K562 (cell line): ENCODE data around the gene VRK1. TPM values are rescaled to one million over a fixed set of nuclear protein-coding genes. Genes with fewer than 3 reads are reported as not detected.

ENCODE experiments used
- ATAC-seq: fragments of 200-7000 bp; cut with Tn5 transposase; 3 replicates; pipeline ENCODE4 v1.9.1; 2020; ENCODE audit warnings: moderate library complexity
- BruUV-seq: library from RNA; stranded (reverse); fragments of 400-500 nt; replicated peaks from 2 replicates; lab custom pipeline; 2021; lab: Mats Ljungman, UMichigan
- CTCF ChIA-PET: fragments of 300-600 bp; formaldehyde crosslinking; extraction: SDS; loops from one replicate; lab custom pipeline; 2021; ENCODE audit warnings: low intra/inter-chr PET ratio; lab: Yijun Ruan, JAX
- POLR2A ChIA-PET: fragments of 300-600, 350-650 bp; sonication (Branson Sonifier 250); formaldehyde crosslinking; extraction: SDS; loops from one replicate; lab custom pipeline; 2021; ENCODE audit warnings: antibody characterized with exemption, inconsistent platforms; lab: Yijun Ruan, JAX
- DNase-seq, 4 experiments: peaks; one replicate each; pipeline versions ENCODE4 v3.0.0 to v3.0.0-alpha.2; 2011 to 2018; ENCODE audit warnings: low spot score in 3 of 4, mixed read lengths in 3 of 4; ENCODE audit errors: extremely low read depth in 1 of 4
- FAIRE-seq: peaks from 2 replicates; lab custom pipeline; 2011; peaks lifted over from hg19 to GRCh38; lab: Jason Lieb, UNC
- H2AFZ ChIP-seq: 2 replicates; pipeline ENCODE4 v1.6.0; 2011; ENCODE audit warnings: low read depth, low read length, control low read depth, inconsistent platforms
- H3K27ac ChIP-seq: fragments of 200-600 bp; 3 replicates; pipeline ENCODE4 v1.8.0; 2011; ENCODE audit warnings: low read depth, mild to moderate bottlenecking, control low read depth, inconsistent platforms, low read length, moderate library complexity, mixed read lengths; ENCODE audit errors: extremely low read depth
- H3K27me3 ChIP-seq, 2 experiments: fragments of 300-600 bp in 1 of 2; 2 replicates in 1 of 2; 3 replicates in 1 of 2; pipeline versions ENCODE4 v1.6.0 to v1.8.0; 2011; ENCODE audit warnings: inconsistent platforms in 2 of 2, low read length in 2 of 2, mild to moderate bottlenecking in 1 of 2, mixed read lengths in 1 of 2, moderate library complexity in 1 of 2; ENCODE audit not compliant: control insufficient read depth in 2 of 2, insufficient read depth in 2 of 2
- H3K36me3 ChIP-seq: fragments of 300-600 bp; 3 replicates; pipeline ENCODE4 v1.8.0; 2011; ENCODE audit warnings: mild to moderate bottlenecking, low read length, inconsistent platforms; ENCODE audit not compliant: control insufficient read depth, insufficient read depth
- H3K4me1 ChIP-seq, 2 experiments: fragments of 200-600 bp in 1 of 2; replicated peaks in 1 of 2; 2 replicates in 1 of 2; 3 replicates in 1 of 2; pipeline versions ENCODE4 v1.5.1 to v1.8.0; 2011; ENCODE audit warnings: inconsistent platforms in 2 of 2, low read length in 2 of 2, mild to moderate bottlenecking in 1 of 2, mixed read lengths in 1 of 2, moderate library complexity in 1 of 2; ENCODE audit not compliant: control insufficient read depth in 2 of 2, insufficient read depth in 2 of 2
- H3K4me2 ChIP-seq: 2 replicates; pipeline ENCODE4 v1.6.1; 2011; ENCODE audit warnings: low read length, control low read depth, inconsistent platforms, mixed read lengths; ENCODE audit not compliant: insufficient read depth
- H3K4me3 ChIP-seq: fragments of 200-600 bp; sonication (generic), shearing (Covaris generic); 2 replicates; pipeline ENCODE4 v1.5.1; 2016; ENCODE audit warnings: control low read depth, inconsistent platforms
- H3K79me2 ChIP-seq: fragments of 200-600 bp; 3 replicates; pipeline ENCODE4 v1.8.0; 2011; ENCODE audit warnings: low read length, inconsistent platforms; ENCODE audit not compliant: control insufficient read depth, insufficient read depth
- H3K9ac ChIP-seq, 2 experiments: 2 replicates each; pipeline versions ENCODE4 v1.6.0 to v1.6.1; 2011; ENCODE audit warnings: low read depth in 2 of 2, low read length in 2 of 2, control low read depth in 1 of 2, inconsistent platforms in 1 of 2, mild to moderate bottlenecking in 1 of 2, mixed read lengths in 1 of 2; ENCODE audit not compliant: insufficient read depth in 1 of 2
- H3K9me1 ChIP-seq: one replicate; pipeline ENCODE4 v1.6.0; 2011; ENCODE audit warnings: inconsistent platforms, mild to moderate bottlenecking, low read length, moderate library complexity; ENCODE audit not compliant: control insufficient read depth, insufficient read depth
- H3K9me3 ChIP-seq: replicated peaks from 2 replicates; pipeline ENCODE4 v1.5.1; 2011; ENCODE audit warnings: low read depth, low read length, inconsistent platforms; ENCODE audit not compliant: control insufficient read depth, insufficient read depth
- H4K20me1 ChIP-seq: replicated peaks from 2 replicates; pipeline ENCODE4 v1.6.1; 2011; ENCODE audit warnings: low read length, inconsistent platforms, mixed read lengths; ENCODE audit not compliant: control insufficient read depth, insufficient read depth
- BRD9 ChIP-seq: fragments of 450-650 bp; IDR thresholded peaks from 2 replicates; pipeline ENCODE4 v1.6.1; 2018; ENCODE audit warnings: low read depth; ENCODE audit not compliant: partially characterized antibody
- CREB3L1 ChIP-seq: fragments of 450-650 bp; IDR thresholded peaks from 2 replicates; pipeline ENCODE4 v1.6.1; 2014; ENCODE audit warnings: low read depth, mild to moderate bottlenecking, moderate library complexity, borderline replicate concordance
- DPF2 ChIP-seq: fragments of 450-650 bp; IDR thresholded peaks from 2 replicates; pipeline ENCODE4 v1.6.1; 2016
- FOXP1 ChIP-seq: sonication (generic); formaldehyde crosslinking; IDR thresholded peaks from 2 replicates; pipeline ENCODE4 v1.8.0; 2022; ENCODE audit warnings: mild to moderate bottlenecking, missing genetic modification reagents
- KDM5B ChIP-seq: fragments of 200-600 bp; sonication (generic); IDR thresholded peaks from 2 replicates; pipeline ENCODE4 v1.6.1; 2012; ENCODE audit warnings: low read depth, mild to moderate bottlenecking, moderate library complexity, low read length, control low read depth, inconsistent platforms; ENCODE audit not compliant: insufficient replicate concordance
- L3MBTL2 ChIP-seq: fragments of 450-650 bp; IDR thresholded peaks from 2 replicates; pipeline ENCODE4 v1.6.1; 2016; ENCODE audit warnings: mild to moderate bottlenecking, moderate library complexity
- POLR2A ChIP-seq: fragments of 450-650 bp; conservative IDR thresholded peaks from 2 replicates; pipeline ENCODE4 v1.6.1; 2016
- ZHX1 ChIP-seq: fragments of 150-350 bp; conservative IDR thresholded peaks from 2 replicates; pipeline ENCODE4 v1.6.1; 2014; ENCODE audit warnings: low read length
- WGBS: fragments of 100-300 bp; shearing (Covaris generic); methylation state at CpG from one replicate; pipeline ENCODE4 v1.1.6; 2016; ENCODE audit warnings: low coverage, mixed read lengths; ENCODE audit not compliant: insufficient coverage; ENCODE audit errors: missing lambda C conversion rate; 5-methylcytosine and 5-hydroxymethylcytosine counted together
- in situ Hi-C: fragments of 300-500 bp; cut with MboI; formaldehyde crosslinking; loops from 4 replicates; pipeline ENCODE4 v1.15.0; 2018; ENCODE audit warnings: inconsistent platforms, mixed read lengths
- intact Hi-C: fragments of 100-400 bp; cut with micrococcal nuclease; formaldehyde crosslinking; loops from 2 replicates; pipeline ENCODE4 v1.14.2; 2022
- polyA plus RNA-seq, 8 experiments: library from polyadenylated mRNA; depleted of rRNA in 4 of 8; stranded (reverse) in 5 of 8; unstranded in 3 of 8; fragments of >200 nt; fragmentation: Nextera tagmentation in 2 of 8; fragmentation: Illumina TruSeq in 1 of 8; extraction: Ambion mirVana in 2 of 8; extraction: Trizol in 1 of 8; gene quantifications; 2 replicates each; pipeline versions ENCODE4 v1.2.1 to v1.2.3, GENCODE V29; 2011 to 2014; ENCODE audit warnings: inconsistent platforms in 1 of 8, missing spikeins in 1 of 8
- total RNA-seq, 7 experiments: library from RNA; depleted of rRNA in 6 of 7; stranded (reverse); fragments of >200 nt in 6 of 7; fragmentation: Illumina TruSeq in 2 of 7; extraction: Trizol in 2 of 7; gene quantifications; 2 replicates each; pipeline versions ENCODE4 v1.2.1 to v1.2.3, GENCODE V29; 2011 to 2021; ENCODE audit warnings: low replicate concordance in 1 of 7
- TF ChIP-seq, protein P1 (sequence below): IDR thresholded peaks from 3 replicates; pipeline ENCODE4 v1.6.1; 2011; ENCODE audit warnings: borderline replicate concordance, mild to moderate bottlenecking, moderate library complexity; ENCODE audit not compliant: insufficient read length; ENCODE audit errors: extremely low read depth
- TF ChIP-seq, protein P2 (sequence below): sonication (generic); formaldehyde crosslinking; IDR thresholded peaks from 2 replicates; pipeline ENCODE4 v1.8.0; 2022; ENCODE audit warnings: mild to moderate bottlenecking, missing genetic modification reagents

Gene VRK1
- total and polyA plus RNA-seq, 9 of the 15 experiments (the other 6 are each of a cell fraction or from before 2014, with no cell fraction given), result 83.6 to 177 (median 116) TPM

- TF ChIP-seq, protein P1, sequence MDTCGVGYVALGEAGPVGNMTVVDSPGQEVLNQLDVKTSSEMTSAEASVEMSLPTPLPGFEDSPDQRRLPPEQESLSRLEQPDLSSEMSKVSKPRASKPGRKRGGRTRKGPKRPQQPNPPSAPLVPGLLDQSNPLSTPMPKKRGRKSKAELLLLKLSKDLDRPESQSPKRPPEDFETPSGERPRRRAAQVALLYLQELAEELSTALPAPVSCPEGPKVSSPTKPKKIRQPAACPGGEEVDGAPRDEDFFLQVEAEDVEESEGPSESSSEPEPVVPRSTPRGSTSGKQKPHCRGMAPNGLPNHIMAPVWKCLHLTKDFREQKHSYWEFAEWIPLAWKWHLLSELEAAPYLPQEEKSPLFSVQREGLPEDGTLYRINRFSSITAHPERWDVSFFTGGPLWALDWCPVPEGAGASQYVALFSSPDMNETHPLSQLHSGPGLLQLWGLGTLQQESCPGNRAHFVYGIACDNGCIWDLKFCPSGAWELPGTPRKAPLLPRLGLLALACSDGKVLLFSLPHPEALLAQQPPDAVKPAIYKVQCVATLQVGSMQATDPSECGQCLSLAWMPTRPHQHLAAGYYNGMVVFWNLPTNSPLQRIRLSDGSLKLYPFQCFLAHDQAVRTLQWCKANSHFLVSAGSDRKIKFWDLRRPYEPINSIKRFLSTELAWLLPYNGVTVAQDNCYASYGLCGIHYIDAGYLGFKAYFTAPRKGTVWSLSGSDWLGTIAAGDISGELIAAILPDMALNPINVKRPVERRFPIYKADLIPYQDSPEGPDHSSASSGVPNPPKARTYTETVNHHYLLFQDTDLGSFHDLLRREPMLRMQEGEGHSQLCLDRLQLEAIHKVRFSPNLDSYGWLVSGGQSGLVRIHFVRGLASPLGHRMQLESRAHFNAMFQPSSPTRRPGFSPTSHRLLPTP, result no peak
These were observed 42.4 kb upstream of the VRK1 start (continued) for GRCh38 chr14:96754845-96755184.

DNA sequence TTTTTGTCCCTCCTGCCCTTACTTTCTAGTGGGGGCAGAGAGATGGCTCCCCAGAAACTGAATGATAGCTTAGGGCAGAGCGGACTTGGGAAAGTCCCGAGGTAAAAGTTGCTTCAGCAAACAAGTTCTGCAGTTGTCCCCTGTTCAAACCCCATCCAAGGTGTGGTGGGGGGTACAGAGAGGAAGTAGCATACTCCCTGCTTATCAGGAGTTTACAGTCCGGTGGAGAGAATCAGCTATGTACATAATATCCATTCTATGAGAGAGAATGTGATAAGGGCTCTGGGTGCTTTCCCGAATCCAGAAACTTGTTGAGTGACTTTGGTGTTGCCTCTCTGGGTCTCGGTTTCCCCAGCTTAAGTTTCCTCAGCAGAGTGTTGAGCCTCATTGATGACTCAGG is 40.4 kb upstream of the VRK1 start:
- peak overlapping the region; percentile 80 for H2AFZ ChIP-seq
- H3K9ac ChIP-seq, result no peak overlapping the region
- peak; percentile 26 to 74 (median 46) for DNase-seq
- H3K79me2 ChIP-seq, result no peaks in the 10 kb centered on the region
- WGBS, result 5% methylated on average over 5 of the region's 5 CpGs
- peak overlapping the region; percentile 28; the same call in 1 of the 3 replicates for H3K27ac ChIP-seq
- ChIA-PET POLR2A (no interaction called here), CTCF (no interaction called here)
- ATAC-seq, result peak; percentile 79
- no peaks in the 10 kb centered on the region for H3K36me3 ChIP-seq
- in situ Hi-C loops (no loop called here), intact Hi-C loops (no loop called here)
- peaks cover 2% of the 10 kb centered on the region for H3K9me1 ChIP-seq
- peak overlapping the region; percentile 54 for H3K4me2 ChIP-seq
- H3K27me3 ChIP-seq, result no peaks in the 10 kb centered on the region
- BruUV-seq, result no TSS peak
- no peak overlapping the region for H3K4me3 ChIP-seq
- no peaks in the 10 kb centered on the region for H3K9me3 ChIP-seq
- FAIRE-seq, result peak; percentile 83
- no peaks in the 10 kb centered on the region for H4K20me1 ChIP-seq
- H3K4me1 ChIP-seq, result peaks cover 22 to 31% of the 10 kb centered on the region in 2 experiments
- TF ChIP-seq BRD9, result no peak
- TF ChIP-seq ZHX1, result no peak
- TF ChIP-seq POLR2A, result no peak
- no peak for TF ChIP-seq KDM5B
- TF ChIP-seq DPF2, result peak; percentile 63
- no peak for TF ChIP-seq L3MBTL2
- no peak for TF ChIP-seq FOXP1 (CRISPR knock-in tag)
- TF ChIP-seq, protein P2, sequence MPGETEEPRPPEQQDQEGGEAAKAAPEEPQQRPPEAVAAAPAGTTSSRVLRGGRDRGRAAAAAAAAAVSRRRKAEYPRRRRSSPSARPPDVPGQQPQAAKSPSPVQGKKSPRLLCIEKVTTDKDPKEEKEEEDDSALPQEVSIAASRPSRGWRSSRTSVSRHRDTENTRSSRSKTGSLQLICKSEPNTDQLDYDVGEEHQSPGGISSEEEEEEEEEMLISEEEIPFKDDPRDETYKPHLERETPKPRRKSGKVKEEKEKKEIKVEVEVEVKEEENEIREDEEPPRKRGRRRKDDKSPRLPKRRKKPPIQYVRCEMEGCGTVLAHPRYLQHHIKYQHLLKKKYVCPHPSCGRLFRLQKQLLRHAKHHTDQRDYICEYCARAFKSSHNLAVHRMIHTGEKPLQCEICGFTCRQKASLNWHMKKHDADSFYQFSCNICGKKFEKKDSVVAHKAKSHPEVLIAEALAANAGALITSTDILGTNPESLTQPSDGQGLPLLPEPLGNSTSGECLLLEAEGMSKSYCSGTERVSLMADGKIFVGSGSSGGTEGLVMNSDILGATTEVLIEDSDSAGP, result no peak
- TF ChIP-seq CREB3L1, result no peak
